GM21786 (cell line): ENCODE data around the gene MKI67.
"Not testable (repeated sequence)": the region's sequence is repeated elsewhere in the genome, so short reads cannot be mapped to it uniquely, and the experiment has no call there.

Experiments used
- ATAC-seq: cut with Tn5 transposase; IDR thresholded peaks from one replicate; pipeline ENCODE4 v1.9.1; 2021; ENCODE audit not compliant: unreplicated experiment

MKI67 gene

DNA sequence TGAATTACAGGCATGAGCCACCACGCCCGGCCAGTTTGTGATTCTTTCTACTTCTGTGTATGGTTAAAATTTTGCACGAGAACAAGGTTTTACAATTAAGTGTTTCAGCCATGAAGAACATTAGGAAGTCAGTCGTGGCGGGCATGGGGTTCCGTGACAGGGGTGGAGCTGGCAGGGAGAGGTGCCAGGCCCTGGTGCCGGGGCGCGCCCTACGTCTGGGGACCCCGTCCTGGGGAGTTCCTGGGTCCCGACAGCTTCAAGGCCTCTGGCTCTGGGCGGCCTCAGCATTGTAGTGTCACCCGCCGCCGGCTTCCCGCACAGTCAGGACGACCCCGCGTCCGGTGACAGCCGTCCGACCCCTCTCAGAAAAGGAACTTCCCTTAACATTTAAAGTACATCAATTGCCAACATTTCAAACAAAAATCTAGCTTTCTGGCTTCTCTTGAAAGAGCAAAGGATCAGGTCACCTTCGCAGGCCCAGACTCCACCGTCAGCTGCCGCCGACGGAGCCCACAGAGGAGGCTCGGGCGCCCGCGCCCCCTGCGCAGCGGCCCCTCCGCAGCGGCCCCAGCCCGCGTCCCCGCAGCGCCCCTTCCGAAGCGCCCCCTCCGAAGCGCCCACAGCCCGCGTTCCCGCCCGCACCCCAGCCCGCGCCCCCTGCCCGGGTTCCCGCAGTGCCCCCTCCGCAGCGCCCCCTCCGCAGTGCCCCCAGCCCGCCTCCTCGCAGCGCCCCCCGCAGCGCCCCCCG is 23.2 kb upstream of the MKI67 start:
- no peak for ATAC-seq

DNA sequence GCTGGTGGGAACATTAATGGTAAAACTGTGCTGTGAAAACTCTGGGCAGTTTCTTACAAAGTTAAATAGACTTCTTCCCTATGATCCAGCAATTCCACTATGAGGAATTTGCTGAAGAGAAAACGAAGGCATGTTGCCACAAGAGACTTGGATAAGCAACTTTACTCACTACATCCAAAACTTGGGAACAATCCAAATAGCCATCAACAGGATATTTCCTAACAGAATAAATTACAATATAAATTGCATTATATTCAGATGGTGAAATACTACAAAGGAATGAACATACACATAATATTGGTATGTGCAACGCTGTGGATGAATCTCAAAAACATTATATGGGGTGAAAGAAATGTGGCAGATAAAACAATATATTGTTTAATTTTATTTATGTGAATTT is 21.4 kb upstream of the MKI67 start:
- ATAC-seq = no peak

- ATAC-seq = peak; percentile 51
These were observed 20.8 kb upstream of the MKI67 start for GRCh38 chr10:128147064-128147463.

DNA sequence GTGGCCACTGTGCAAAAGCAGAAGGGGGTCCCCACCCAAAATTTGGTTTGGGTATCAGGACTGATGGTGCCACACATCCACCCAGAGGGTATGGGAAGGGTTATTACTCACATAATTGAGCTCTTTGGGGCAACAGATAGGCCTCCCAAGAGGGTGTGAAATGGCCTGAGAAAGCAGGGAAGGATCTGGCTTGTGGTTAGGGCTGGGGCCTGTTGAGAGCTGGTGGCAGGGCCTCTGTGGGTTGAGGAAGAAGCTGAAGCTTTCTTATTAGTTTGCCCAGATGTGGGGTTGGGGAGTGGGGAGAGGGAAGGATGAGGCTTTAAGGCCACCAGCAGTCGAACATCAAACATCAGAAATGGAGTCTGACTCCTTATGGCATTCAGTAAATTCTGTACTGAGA is 18.3 kb upstream of the MKI67 start:
- no peak for ATAC-seq

GRCh38 chr10:128143531-128143930 is 17.3 kb upstream of the MKI67 start:
- no peak for ATAC-seq

- ATAC-seq = no peak
These were observed 14.2 kb upstream of the MKI67 start for GRCh38 chr10:128140425-128140824.

DNA sequence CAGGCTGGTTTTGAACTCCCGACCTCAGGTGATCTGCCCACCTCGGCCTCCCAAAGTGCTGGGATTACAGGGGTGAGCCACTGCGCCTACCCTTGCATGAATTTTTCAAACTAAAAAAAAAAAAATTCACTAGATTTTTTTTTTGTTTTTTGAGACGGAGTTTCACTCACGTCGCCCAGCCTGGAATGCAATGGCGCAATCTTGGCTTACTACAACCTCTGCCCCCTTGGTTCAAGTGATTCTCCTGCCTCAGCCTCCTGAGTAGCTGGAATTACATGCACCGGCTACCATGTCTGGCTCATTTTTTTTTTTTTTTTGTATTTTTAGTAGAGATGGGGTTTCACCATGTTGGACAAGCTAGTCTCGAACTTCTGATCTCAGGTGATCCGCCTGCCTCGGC is 12.2 kb upstream of the MKI67 start:
- ATAC-seq = not testable (repeated sequence)

GRCh38 chr10:128137877-128138276 is 11.7 kb upstream of the MKI67 start:
- peak; percentile 60 for ATAC-seq

GRCh38 chr10:128130051-128130450 is 3.8 kb upstream of the MKI67 start:
- ATAC-seq = no peak

GRCh38 chr10:128128582-128128981 is 2.4 kb upstream of the MKI67 start:
- no peak for ATAC-seq

DNA sequence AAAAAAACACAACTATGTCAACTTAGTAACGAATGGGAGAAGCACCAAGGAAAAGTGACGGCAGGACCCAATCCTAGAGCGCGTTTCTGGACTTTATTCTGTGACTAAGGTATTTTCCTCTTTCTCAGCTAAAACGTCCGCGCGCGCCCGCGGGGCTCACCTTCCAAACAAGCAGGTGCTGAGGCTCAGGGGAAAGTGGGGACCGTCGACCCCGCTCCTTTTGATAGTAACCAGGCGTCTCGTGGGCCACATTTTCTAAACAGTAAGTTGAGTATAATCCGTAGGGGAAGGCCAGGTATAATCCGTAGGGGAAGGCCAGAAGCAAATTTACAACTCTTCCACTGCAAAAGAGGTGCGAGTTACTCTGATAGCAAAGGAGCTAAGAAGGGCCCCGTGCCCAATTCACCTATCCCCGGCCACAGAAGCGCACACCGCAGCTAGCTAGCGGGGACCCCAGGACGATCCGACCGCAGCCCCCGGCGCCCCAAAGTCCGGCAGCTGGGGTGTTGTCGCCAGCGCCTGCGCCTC is 743 bp downstream of the MKI67 start:
- ATAC-seq = no peak

GRCh38 chr10:128124813-128125403 is 1.3 kb downstream of the MKI67 start:
- ATAC-seq = no peak

DNA sequence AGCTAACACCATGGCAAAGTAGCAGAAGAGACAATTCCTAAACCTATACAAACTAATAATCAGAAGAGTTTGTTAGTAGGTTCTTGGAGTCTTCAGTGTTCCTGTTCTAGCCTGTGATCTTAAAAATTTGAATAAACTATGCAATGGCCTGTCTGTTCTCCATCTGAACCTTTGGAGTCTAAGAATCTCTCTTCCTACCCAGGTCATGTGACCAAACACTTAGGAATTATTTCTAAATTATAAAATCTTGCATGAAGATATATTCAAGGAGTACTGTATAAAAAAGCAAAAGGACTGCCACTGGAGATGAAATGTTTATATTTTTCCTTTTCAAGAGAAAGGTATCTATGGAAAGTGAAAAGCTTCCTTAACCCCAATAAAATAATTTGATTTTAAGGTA is 2.4 kb downstream of the MKI67 start:
- no peak for ATAC-seq

- ATAC-seq = no peak
These were observed 3.3 kb downstream of the MKI67 start for GRCh38 chr10:128122931-128123330.

GRCh38 chr10:128121750-128122412 is 4.3 kb downstream of the MKI67 start:
- ATAC-seq = no peak

GRCh38 chr10:128116851-128117615 is 9.2 kb downstream of the MKI67 start:
- ATAC-seq = no peak

GRCh38 chr10:128116187-128116586 is 10.0 kb downstream of the MKI67 start:
- ATAC-seq = no peak

DNA sequence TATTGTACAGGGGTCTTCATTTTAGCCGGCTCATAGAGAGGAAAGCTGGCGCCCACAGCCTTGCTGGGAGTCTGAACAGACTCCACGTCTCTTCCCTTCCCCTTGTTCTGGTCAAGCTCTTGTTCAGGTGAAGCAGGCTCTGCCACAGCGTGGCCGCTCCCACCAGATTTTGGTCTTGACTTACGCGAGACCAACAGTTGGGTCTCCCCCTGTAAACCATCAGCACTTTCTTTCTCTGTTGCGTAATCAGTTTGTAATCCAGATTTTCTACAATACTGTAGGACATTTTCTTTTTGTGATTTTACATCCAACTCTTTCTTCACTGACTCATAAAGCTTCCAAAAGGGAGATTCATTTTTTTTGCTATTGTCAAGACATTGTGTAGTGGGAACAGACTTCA is 10.9 kb downstream of the MKI67 start:
- no peak for ATAC-seq

- no peak for ATAC-seq
These were observed 11.3 kb downstream of the MKI67 start for GRCh38 chr10:128114901-128115300.

- no peak for ATAC-seq
These were observed 13.2 kb downstream of the MKI67 start for GRCh38 chr10:128113026-128113425.

GRCh38 chr10:128111696-128112095 is 14.5 kb downstream of the MKI67 start:
- no peak for ATAC-seq
